Vagina (tissue), 2 donors: ENCODE data around the gene UBA6.

Experiments
- POLR2AphosphoS5 ChIP-seq, 2 donors: sonication (generic); formaldehyde crosslinking; IDR thresholded peaks; one replicate each; pipeline ENCODE4 v1.9.0; 2017; ENCODE audit warnings: antibody characterized with exemption in 2 of 2, mild to moderate bottlenecking in 2 of 2, low read depth in 1 of 2; ENCODE audit not compliant: insufficient read depth in 1 of 2
- TF ChIP-seq, protein P1 (sequence below), 3 experiments: fragments of 450-650 bp in 2 of 3; fragments of 200-600 bp in 1 of 3; sonication (generic) in 1 of 3; IDR thresholded peaks; one replicate each; pipeline ENCODE4 v1.5.1; 2017 to 2019; ENCODE audit warnings: antibody characterized with exemption in 3 of 3, mild to moderate bottlenecking in 2 of 3, moderate library complexity in 2 of 3

DNA sequence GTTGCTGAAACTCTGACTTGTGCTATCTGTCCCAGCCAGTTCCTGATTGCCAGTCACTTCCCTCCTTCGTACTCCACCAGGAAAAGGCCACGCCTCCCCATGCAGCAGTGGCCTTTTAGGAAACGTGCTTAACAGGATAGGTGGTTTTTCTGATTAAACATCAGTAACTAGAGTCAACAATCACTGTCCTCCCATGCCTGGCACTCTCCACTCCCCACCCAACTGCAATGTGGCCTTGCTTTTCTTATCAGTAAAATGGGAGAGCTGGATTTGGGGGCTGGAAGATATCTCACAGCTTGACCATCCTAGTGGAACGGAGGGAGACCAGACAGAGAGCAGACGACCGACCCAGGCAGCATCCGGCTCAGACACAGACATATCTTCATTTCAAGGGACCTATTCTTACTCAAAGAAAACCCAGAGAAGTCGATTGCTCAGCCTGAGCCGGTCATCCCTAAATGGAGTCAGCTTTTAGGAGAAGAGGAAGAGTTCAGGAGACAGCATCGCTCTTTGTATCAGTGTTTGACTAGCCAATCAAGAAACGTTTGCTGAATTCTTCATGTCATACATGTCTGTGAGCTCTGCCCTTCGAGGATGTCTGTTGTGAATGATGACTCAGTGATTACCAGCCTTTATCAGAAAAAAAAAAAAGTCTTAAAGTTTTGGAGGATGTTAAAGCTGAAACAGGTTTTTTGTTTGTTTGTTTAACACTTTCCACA lies 12.7 kb upstream of the UBA6 start:
- TF ChIP-seq, protein P1, sequence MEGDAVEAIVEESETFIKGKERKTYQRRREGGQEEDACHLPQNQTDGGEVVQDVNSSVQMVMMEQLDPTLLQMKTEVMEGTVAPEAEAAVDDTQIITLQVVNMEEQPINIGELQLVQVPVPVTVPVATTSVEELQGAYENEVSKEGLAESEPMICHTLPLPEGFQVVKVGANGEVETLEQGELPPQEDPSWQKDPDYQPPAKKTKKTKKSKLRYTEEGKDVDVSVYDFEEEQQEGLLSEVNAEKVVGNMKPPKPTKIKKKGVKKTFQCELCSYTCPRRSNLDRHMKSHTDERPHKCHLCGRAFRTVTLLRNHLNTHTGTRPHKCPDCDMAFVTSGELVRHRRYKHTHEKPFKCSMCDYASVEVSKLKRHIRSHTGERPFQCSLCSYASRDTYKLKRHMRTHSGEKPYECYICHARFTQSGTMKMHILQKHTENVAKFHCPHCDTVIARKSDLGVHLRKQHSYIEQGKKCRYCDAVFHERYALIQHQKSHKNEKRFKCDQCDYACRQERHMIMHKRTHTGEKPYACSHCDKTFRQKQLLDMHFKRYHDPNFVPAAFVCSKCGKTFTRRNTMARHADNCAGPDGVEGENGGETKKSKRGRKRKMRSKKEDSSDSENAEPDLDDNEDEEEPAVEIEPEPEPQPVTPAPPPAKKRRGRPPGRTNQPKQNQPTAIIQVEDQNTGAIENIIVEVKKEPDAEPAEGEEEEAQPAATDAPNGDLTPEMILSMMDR (IDR thresholded peaks at IDR 0.05), result no peak
- TF ChIP-seq POLR2AphosphoS5 (IDR thresholded peaks at IDR 0.05; ENCODE audit: insufficient read depth in 1 of 2, low read depth in 1 of 2), result no peak
